ENCODE results near the gene RBPJ. TPM values are rescaled to one million over a fixed set of nuclear protein-coding genes. Genes with fewer than 3 reads are reported as not detected.
"Not testable (repeated sequence)": the region's sequence is repeated elsewhere in the genome, so short reads cannot be mapped to it uniquely, and the experiment has no call there.

Gene RBPJ
- total RNA-seq, 1 donor from 2014 or later = 73.3 TPM

DNA sequence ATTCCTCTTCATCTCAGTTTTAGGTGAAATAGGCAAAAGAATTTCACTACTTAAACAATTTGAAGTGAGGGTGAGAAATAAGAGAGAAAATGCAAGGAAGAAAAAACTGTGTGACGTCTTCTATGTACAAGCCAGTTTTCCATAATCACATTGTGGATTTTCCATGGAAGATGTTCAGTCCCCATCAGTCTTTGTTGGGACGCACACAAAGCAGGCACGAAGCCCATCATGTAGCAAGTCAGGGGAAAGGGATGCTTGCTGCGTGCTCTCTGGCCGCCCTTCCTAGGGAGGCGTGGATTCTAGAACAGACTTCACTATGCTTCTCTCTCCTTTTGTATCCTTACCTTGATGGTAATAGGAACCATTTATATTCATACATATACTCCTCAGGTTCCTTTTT, 54.7 kb downstream of the RBPJ start:
- no peak for DNase-seq (ENCODE audit: low spot score)

DNA sequence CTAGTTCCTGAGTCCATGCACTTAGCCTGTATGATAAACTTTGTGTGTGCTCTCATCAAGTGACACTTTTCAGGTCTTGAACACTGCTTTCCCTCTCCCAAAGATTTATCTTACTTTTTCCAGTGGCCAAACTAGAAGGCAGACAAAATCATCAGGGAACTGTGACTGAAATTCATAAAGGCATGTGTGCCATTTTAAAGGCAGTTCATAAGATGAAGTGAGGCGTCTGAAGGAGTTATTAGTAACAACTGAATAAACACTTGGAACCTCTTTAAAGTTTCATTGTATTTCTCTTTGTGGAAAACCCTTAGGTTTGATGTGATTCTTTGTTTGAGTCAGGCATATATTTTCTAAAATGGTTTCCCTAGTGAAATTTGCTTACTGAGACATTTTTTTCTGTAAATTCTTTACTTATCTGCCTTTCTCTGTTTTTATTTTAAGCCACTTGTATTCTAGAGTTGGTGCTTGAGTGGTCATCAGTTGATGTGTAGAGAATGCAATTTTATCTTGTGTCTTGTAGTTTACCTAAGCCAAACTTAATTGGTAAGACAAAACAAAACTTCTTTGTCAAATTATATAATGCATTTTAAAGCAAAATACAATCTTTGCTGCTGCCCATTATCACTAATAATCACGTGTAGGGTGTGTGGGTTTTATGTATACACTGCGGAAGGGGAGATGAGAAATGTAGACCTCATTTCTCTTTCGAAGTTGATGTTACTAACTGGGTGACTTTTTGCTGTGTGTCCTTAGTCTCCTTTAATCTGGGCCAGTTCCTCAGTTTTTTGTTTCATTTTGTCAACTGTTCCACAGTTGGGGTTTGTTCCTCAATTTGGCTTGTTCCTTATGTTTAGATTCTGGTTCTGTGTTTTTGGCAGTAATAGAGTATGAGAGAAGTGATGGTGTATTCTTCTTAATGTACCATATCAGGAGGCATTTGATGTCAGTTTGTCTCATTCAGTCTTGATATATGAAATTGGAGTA, 56.8 kb downstream of the RBPJ start:
- DNase-seq (ENCODE audit: low spot score) = no peak

DNA sequence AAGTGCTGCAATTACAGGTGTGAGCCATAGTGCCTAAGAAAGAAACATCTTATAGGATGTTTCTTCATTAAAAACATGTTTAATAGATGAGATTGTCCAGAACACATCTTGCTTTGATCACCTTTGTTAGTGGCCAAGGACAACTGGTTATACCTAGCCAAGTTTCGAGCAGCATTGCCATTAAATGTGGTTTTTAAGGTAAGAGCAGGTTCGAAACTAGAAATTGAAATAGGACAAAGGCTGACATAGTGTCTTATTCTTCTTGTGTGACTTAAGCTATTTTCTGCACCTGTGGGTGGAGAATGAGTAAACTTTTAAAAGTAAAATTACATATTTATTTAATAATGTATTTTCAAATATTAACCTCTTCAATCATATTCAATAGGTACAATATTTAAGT, 59.0 kb downstream of the RBPJ start:
- no peak for DNase-seq (ENCODE audit: low spot score)

DNA sequence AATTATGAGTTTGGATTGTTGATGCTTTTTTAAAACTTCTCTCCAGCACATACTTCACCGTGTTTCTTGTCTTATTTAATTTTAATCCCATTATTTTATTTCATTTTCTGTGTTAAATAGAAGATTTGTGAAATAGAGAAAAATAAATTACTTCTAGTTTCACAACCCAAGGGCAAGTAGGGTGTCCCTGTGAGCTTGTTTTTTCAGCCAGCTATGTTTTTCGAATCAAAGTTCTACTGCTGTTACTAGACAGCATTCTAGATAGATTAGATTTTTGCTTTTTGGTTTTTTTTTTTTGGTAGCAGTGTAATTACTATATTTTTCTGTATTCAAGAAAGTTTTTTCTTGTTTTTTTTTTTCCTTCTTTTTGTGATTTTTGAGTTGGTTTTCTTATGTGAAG, 59.9 kb downstream of the RBPJ start:
- no peak for DNase-seq (ENCODE audit: low spot score)

DNA sequence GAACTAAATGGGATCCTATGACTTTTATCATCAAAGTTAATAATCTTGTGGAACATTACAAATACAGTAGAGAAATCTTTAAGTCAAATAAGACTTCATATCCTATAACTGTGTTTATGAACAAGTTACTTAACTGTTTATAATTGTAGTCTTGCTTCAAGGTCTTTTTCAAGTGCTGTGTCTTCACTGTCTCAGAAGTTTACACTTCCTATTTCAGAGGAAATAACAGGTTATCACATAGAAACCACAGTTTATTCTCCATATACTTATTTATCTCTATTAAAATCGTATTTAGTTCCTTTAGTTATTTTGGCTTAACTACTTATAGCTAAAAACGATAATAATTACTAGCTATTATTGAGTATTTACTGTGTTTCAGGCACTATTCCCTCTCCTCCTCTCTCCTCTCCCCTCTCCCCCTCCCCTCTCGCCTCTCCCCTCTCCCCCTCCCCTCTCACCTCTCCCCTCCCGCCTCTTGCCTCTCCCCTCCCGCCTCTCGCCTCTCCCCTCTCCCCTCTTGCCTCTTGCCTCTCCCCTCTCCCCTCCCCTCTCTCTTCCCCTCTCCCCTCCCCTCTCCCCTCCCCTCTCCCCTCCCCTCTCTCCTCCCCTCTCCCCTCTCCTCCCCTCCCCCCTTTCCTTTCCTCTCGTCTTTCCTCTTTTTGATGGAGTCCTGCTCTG, 63.7 kb downstream of the RBPJ start:
- DNase-seq (ENCODE audit: low spot score) = no peak

DNA sequence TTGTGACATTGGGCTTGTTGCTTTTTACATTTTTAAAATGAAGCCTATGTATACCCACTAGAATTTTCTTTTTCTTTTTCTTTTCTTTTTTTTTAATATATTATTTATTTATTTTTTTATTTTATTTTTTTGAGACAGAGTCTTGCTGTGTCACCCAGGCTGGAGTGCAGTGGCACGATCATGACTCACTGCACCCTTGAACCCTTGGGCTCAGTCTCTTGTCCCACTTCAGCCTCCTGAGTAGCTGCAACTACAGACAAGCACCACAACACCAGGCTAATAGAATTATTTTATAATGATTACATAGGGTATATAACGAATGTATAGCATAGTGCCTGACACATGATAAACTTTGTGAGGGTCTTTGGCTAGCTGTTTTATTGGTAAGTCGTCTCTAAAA, 64.9 kb downstream of the RBPJ start:
- DNase-seq (ENCODE audit: low spot score) = no peak

DNA sequence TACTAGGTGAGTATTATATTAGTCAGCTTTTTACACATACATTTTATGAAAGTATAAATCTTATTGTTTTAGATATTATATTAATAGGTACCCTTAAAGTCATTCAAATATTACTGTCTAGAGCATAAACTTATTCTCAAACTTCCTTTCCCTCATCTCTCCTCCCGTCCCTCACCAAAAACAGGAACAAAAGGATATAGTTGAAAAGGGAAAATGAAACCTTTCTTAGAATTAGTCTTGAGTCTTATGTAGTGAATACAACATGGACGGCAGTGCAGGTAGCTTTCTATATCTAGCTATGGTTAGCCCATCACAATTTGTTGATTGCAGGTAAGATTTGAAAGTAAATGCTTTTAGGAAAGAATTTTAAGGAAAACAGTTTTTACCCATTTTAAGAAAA, 65.6 kb downstream of the RBPJ start:
- no peak for DNase-seq (ENCODE audit: low spot score)

DNA sequence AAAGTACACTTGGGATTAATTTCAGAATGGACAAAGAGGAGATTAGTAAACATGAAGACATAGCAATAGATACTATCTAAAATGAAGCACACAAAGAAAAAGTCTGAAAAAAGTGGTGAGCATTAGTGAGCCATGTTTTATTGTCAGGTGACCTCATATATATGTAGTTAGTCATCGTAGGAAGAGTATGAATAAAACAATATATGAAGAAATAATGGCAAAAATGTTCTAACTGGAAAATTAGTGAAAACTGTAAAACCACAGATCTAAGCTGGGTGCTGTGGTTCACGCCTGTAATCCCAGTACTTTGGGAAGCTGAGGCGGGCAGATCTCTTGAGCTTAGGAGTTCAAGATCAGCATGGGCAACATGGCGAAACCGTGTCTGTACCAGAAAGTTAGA, 67.9 kb downstream of the RBPJ start:
- no peak for DNase-seq (ENCODE audit: low spot score)

DNA sequence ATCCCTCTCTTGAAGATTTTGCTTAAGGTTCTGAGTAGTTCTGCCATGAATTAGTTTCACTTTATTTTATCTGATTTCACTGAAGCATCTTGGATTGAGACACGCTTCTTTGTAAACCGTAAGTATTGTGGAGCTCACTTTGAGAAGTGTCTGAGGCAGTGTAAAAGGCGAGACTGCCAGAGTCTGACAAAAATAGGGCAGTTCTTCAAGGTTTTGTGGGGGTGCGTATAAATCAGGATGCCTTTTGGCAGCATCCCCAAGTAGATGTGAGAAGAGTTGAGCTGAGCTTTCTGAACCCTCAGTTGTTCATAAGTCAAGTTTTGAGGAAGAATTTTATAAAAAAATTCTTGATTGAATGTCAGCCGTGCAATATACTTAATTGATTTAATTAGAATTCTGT, 76.3 kb downstream of the RBPJ start:
- DNase-seq (ENCODE audit: low spot score) = no peak

DNA sequence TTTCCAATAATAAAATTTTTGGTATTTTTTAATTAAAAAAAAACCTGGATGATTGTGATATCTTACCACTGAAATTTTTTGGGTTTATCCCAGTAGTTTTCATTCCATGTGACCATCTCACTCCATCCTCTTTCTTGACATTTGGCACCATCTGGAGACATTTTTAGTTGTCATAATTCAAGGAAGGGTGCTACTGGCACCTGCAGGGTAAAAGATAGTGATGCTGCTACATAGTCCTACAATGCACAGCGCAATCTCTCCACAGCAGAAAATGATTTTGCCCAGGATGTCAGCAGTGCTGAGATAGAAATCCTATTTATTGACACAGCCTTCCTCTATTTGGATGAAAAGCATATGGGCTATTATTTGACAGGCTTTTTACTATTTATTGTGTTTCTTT, 79.3 kb downstream of the RBPJ start:
- no peak for DNase-seq (ENCODE audit: low spot score)

DNA sequence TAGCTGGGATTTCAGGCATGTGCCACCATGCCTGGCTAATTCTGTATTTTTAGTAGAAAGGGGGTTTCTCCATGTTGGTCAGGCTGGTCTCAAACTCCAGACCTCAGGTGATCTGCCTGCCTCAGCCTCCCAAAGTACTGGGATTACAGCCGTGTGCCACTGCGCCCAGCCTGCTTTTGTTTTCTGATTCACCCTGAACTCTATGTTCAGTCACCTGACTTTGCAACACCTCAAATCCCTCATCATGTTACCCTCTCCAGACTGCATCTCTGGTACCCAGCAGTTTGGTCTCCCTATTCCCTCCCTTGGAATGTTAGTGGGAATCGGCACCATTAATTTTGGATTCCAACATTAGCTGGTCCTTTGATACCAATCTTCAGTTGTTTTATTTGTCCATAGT, 81.2 kb downstream of the RBPJ start:
- not testable (repeated sequence) for DNase-seq (ENCODE audit: low spot score)

DNA sequence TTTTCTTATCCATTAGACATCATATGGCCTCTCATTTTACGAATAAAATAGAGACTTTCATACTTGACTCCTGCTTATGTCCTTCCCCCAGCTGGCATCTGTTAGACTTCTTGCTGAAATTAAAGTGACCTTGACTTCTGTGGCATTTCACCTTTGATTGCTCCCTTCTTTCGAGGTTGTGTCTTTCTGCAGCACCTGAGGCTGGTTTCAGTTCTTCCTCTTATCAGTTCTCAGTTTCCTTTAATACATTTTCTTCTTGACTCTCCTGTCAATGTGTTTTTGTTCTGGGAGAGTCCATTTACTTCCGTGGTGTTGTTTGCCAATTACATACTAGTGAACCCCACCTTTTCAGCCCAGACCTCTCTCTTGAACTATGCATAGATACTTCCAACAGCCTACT, 81.6 kb downstream of the RBPJ start:
- DNase-seq (ENCODE audit: low spot score) = no peak

DNA sequence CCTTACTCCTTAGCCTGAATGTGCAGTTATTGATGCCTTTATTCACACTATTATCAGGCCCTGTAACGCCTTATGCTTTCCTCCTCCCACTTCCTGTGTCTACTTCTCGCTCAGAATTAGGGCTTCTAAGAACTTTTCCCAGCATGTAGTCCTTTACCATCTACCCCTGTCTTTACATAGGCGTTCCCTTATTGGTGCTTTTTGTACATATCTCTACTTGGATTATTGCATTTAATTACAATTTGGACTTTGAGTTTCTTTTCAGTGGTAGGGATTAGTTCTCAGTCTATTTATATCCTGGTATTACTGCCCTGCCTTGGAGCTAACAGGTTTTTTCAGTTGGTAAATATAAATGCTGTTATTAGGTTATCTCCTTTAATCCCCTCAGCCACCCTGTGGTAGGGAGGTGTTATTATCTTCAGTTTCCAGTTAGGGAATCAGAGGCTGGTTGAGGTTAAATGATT, 84.0 kb downstream of the RBPJ start:
- no peak for DNase-seq (ENCODE audit: low spot score)

DNA sequence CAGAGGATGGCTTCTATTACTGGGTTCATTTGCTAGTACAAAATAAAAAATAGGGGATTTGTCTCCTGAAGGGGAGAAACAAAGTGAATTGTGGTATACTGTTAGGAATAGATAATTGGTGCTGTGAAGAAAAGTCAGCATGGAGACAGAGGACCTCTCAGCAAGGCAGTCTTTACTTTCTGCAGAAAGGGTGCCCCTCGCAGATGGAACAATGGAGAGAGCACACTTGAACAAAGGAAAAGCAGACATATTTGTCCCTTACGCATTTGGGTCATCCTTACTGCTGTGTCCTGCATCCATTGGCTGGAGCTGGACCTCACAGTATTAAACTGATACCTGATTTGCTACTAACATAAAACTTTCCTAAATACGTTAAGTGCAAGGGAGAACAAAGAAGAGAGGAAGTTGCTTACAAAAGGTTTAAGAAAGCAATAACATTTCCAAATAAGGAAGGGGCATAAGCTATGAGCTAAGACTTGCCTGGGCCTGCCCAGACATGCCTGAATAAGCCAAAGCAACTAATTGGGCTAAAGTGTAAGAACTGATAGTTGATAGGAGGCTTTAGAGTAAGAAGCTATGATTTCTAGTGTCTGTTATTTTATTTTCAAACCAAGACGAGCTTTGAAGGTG, 85.6 kb downstream of the RBPJ start:
- DNase-seq (ENCODE audit: low spot score) = no peak

DNA sequence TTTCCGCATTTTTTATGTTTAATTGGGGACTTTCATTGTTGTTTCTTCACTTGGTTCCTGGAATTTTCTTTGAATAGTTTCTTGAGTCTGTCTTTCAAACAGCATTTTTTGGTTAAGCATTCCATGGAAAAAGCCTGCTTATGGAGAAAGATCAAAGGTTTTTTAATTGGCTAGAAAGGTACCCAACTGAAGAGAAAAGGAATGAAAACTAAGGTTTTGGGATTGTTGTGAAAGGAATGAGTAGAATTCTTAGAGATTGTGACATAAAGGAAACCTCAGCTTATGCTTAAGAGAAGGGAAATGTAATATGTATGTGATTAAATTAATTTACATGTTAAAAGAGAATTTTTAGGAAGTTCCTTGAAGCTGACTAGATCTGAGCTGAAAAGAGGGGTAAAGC, 86.7 kb downstream of the RBPJ start:
- DNase-seq (ENCODE audit: low spot score) = no peak

DNA sequence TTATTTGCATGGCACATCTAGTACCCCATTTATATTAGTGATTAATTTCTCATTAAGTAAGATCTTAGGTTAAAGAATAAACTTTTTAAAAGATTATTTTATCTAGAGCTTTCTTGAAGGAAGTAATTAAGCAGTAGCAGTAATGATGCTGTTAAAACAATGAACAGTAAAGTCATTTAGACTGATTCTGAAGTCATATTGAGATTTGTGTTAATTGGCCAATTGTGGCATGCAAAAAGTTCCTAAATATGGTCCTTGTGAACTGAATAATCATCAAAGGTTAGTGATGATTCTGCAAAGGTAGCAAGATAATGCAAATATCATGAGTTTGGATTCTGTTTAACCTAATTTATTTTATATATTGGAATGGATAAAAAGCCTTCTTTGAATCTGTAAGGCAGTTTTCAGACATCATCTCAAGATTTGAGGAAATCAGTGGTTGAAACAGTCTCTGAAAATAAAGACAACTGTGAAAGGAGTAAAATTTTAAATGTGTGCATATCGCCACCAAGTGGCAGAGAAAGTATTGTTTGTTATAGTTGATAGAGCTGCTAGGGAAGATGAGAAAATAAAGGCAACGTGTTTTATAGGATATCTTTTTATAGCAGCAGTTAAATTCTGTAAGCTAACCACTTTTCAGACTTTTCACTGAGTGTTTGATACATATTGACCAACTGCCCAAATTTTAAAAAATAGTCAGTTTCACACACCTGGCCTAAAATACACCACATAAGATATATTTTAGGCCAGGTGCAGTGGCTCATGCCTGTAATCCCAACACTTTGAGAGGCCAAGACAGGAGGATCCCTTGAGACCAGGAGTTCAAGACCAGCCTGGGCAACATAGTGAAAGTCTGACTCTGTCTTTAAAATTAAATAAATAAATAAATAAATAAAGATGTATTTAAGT, 89.8 kb downstream of the RBPJ start:
- no peak for DNase-seq (ENCODE audit: low spot score)

DNA sequence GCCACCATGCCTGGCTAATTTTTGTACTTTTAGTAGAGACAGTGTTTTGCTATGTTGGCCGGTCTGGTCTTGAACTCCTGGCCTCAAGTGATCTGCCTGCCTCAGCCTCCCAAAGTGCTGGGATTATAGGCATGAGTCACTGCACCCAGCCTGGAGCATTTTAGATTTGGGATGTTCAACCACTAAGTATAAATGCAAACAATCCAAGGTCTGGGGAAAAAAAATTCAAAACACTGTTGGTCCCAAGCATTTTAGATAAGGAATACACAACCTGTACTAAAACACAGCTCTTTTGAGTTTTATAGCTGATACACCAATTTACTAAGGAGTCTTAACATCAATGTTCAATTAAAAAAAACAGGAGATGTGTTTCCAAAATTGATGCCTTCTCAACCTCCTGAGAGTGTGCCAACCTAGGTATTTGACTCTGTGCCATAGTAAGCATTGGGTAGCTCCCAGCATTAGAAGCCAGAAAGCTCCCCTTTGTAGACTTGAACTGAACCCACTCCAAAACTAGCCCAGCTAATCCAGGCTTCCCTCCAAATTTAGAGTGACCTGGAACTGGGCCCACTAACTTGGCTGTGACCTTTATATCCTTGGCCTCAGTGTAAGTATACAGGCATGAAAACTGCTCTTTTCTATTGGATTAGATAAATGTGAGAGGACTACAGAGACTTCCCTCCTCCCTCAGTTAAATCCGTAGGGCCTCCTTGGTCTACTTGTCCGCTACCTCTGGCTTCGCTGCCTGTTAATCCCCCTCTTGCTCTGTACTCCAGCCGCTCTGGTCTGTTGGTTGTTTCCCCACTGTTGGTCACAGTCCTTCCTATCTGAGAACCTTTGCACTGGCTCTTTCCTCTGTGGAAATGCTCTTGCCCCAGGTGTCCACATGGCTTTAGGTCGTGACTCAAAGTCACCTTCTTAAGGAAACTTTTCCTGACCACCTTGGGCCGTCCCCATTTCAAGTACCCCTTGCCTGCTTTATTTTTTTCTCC, 91.9 kb downstream of the RBPJ start:
- DNase-seq (ENCODE audit: low spot score) = peak; percentile 48

DNA sequence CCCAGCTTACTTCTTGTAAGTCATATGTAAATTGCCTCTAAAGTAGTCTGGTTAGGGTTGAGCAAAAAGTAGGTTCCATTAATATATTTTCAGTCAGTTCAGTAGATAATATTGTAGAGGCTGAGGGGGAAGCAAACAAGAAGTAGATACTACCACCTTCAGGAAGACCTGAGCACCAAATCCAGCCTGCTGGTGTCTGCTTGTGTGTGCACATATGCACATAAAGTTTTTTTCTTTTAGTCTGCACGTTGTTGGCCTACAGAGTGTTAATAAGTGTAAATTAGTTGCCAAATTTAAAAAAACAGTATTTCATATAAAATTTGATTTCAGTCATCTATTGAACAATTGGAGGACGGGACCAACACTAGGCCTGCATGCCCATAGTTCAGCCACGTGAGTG, 92.8 kb downstream of the RBPJ start:
- DNase-seq (ENCODE audit: low spot score) = no peak

DNA sequence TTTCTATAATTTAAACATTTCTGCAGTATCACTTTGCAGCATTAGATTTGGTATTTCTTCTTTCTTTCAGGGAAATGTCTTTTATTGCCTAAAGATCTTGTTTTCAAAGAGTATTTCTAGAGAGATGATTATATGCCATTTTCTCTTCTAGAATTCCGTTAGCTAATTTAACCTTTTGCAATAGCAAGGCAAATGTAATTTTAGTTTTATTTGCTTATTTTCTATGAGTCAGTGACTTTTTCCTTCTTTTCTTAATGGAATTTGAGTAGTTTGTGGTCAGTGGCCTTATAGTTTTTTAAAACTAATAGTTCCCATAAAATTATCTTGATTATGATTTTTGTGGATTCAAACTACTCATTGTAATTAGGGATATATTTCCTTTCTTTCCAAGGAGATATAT, 97.3 kb downstream of the RBPJ start:
- no peak for DNase-seq (ENCODE audit: low spot score)

DNA sequence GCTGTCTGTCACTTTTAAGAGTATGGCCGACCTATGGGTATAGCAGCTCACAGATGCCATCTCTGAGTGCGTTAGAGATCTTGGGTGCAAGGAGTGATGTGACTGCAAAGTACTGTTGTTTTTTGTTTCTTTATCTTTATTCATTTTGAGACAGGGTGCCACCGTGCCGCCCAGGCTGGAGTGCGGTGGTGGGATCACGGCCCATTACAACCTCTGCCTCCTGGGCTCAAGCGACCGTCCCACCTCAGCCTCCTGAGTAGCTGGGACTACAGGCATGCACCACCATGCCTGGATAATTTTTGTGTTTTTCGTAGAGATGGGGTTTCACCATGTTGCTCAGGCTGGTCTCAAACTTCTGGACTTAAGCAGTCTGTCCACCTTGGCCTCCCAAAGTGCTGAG, 98.0 kb downstream of the RBPJ start:
- no peak for DNase-seq (ENCODE audit: low spot score)

Measured in ureter (tissue), 1 donor.